ENCODE data around the gene TRIM39.
"Not testable (repeated sequence)": the region's sequence is repeated elsewhere in the genome, so short reads cannot be mapped to it uniquely, and the experiment has no call there.

TRIM39 gene

GRCh38 chr6:30326526-30327231 lies at the start of gene TRIM39:
Gene TRIM39 (plus strand): TSS chr6:30326927. CDS start chr6:30329318, 2,391 bp downstream.
- Mint-ChIP-seq H3K36me3 (ENCODE audit: low read depth) (peaks cover 23% of the 10 kb centered on the region), H3K4me1 (ENCODE audit: low read depth) (peaks cover 39% of the 10 kb centered on the region), H3K9me3 (no peaks in the 10 kb centered on the region), H3K27ac (peak within 1 kb of the TSS; percentile 99), H3K4me3 (peak within 1 kb of the TSS; percentile 94), H3K27me3 (ENCODE audit: low read depth) (no peaks in the 10 kb centered on the region)

DNA sequence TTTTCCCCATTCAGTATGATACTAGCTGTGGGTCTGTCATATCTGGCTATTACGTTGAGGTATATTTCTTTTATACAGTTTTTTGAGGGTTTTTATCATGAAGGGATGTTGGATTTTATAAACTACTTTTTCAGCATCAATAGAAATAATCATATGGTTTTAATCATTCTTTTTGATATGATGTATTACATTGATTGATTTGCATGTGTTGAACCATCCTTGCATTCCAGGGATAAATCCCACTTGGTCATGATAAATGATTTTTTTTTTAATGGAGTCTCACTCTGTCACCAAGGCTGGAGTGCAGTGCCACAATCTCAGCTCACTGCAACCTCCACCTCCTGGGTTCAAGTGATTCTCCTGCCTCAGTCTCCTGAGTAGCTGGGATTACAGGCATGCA lies 45.7 kb upstream of the TRIM39 start:
- peaks cover 21% of the 10 kb centered on the region for H3K36me3 Mint-ChIP-seq (ENCODE audit: low read depth)
- peaks cover 73% of the 10 kb centered on the region for H3K9me3 Mint-ChIP-seq
- H3K4me3 Mint-ChIP-seq; H3K27ac Mint-ChIP-seq; H3K4me1 Mint-ChIP-seq (ENCODE audit: low read depth); H3K27me3 Mint-ChIP-seq (ENCODE audit: low read depth): not testable (repeated sequence)

DNA sequence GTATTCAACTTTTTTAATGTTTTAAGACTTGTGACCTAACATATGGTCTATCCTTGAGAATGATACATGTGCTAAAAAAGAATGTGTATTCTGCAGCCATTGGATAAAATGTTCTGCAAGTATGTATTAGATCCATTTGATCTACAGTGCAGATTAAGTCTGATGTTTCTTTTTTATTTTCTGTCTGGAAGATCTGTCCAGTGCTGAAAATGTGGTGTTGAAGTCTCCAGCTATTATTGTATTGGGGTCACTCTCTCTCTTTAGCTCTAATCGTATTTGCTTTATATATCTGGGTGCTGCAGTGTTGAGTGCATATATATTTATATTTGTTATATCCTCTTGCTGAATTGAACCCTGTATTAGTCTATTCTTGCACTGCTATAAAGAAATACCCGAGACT lies 44.2 kb upstream of the TRIM39 start:
- Mint-ChIP-seq H3K4me3 (no peak overlapping the region), H3K27me3 (ENCODE audit: low read depth) (peaks cover 6% of the 10 kb centered on the region), H3K27ac (no peak overlapping the region), H3K9me3 (peaks cover 82% of the 10 kb centered on the region), H3K4me1 (ENCODE audit: low read depth) (no peaks in the 10 kb centered on the region), H3K36me3 (ENCODE audit: low read depth) (peaks cover 24% of the 10 kb centered on the region)

GRCh38 chr6:30283761-30284160 lies 43.0 kb upstream of the TRIM39 start:
- no peak overlapping the region for H3K4me3 Mint-ChIP-seq
- peaks cover 82% of the 10 kb centered on the region for H3K9me3 Mint-ChIP-seq
- H3K27me3 Mint-ChIP-seq (ENCODE audit: low read depth) = no peaks in the 10 kb centered on the region
- no peak overlapping the region for H3K27ac Mint-ChIP-seq
- H3K36me3 Mint-ChIP-seq (ENCODE audit: low read depth) = peaks cover 33% of the 10 kb centered on the region
- H3K4me1 Mint-ChIP-seq (ENCODE audit: low read depth) = no peaks in the 10 kb centered on the region

DNA sequence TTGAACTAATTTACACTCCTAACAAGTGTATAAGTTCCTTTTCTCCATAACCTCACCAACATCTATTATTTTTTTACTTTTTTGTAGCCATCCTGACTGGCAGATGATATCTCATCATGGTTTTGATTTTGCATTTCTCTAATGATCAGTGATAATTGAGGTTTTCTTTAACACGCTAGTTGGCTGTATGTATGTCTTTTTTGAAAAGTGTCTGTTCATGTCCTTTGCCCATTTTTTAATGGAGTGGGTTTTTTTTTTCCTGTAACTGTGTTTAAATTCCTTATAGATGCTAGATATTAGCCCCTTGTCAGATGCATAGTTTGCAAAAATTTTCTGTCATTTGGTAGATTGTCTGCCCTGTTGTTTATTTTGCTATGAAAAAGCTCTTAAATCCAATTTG lies 39.6 kb upstream of the TRIM39 start:
- H3K9me3 Mint-ChIP-seq = peaks cover 72% of the 10 kb centered on the region
- H3K4me3 Mint-ChIP-seq = no peak overlapping the region
- no peaks in the 10 kb centered on the region for H3K4me1 Mint-ChIP-seq (ENCODE audit: low read depth)
- no peaks in the 10 kb centered on the region for H3K27me3 Mint-ChIP-seq (ENCODE audit: low read depth)
- no peak overlapping the region for H3K27ac Mint-ChIP-seq
- H3K36me3 Mint-ChIP-seq (ENCODE audit: low read depth) = peaks cover 53% of the 10 kb centered on the region

DNA sequence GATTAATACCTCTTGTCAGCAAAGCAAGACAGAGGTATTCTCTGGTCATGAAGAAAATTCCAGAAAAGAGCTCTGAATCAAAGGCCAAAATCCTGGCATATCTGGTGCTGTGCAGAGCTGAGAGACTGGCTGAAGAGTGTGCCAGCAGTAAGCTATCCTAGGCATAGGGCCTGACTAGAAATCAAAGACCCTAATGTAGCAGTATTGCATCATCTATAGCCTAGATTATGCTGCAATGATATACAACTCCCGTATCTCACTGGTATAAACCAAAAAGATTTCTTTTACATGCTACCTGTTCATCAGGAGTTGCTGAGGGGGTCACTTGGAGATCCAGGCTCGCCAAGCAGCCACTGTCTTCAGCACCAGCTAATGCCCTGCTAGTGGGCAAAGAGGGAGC lies 30.9 kb upstream of the TRIM39 start:
- Mint-ChIP-seq H3K9me3 (peaks cover 21% of the 10 kb centered on the region), H3K4me1 (ENCODE audit: low read depth) (peaks cover 2% of the 10 kb centered on the region), H3K27ac (no peak overlapping the region), H3K36me3 (ENCODE audit: low read depth) (peaks cover 58% of the 10 kb centered on the region), H3K4me3 (no peak overlapping the region), H3K27me3 (ENCODE audit: low read depth) (no peaks in the 10 kb centered on the region)

GRCh38 chr6:30304002-30304401 lies 22.7 kb upstream of the TRIM39 start:
- H3K36me3 Mint-ChIP-seq (ENCODE audit: low read depth) = peaks cover 69% of the 10 kb centered on the region
- peaks cover 27% of the 10 kb centered on the region for H3K4me1 Mint-ChIP-seq (ENCODE audit: low read depth)
- peaks cover 37% of the 10 kb centered on the region for H3K9me3 Mint-ChIP-seq
- no peak overlapping the region for H3K27ac Mint-ChIP-seq
- H3K4me3 Mint-ChIP-seq = no peak overlapping the region
- no peaks in the 10 kb centered on the region for H3K27me3 Mint-ChIP-seq (ENCODE audit: low read depth)

DNA sequence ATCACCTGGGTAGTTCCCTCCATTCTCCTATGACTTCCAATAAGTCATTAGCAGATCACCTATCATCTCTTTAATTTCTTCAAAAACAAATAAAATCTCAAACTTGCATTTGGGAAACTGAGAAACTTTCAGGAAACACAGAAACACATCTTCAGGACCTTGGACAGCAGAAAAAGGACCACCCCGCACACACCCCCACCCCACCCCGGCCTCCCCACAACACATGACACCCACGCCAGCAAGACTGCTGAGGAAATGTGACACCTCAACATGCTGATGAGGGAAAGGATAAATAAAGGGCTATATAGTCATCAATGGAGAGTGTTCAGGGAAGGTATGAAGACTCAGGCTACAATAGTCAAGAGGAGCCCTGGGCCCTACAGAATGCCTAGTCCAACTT lies 15.6 kb upstream of the TRIM39 start:
- Mint-ChIP-seq H3K27me3 (ENCODE audit: low read depth) (no peaks in the 10 kb centered on the region), H3K9me3 (no peaks in the 10 kb centered on the region), H3K4me3 (no peak overlapping the region), H3K4me1 (ENCODE audit: low read depth) (peaks cover 12% of the 10 kb centered on the region), H3K36me3 (ENCODE audit: low read depth) (peaks cover 44% of the 10 kb centered on the region), H3K27ac (no peak overlapping the region)

DNA sequence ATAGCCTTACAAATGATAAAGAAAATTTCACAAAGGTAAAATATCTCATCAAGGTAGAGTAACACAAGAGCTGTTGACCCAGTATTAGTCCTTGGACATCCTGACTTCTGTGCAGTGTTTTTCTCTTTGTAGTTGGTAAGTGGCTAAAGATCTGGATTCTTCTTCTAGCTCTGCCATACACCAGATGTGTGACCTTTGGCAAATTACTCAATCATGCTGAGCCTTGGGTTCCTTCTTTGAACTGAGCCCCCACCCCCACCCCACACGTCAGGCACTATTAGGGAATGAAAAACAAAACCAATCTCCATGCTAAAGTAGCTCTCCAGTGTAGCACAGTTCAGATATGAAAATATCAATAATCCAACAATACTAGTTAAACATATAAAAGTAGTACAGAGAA lies 15.1 kb upstream of the TRIM39 start:
- H3K36me3 Mint-ChIP-seq (ENCODE audit: low read depth) = peaks cover 48% of the 10 kb centered on the region
- H3K27ac Mint-ChIP-seq = no peak overlapping the region
- no peaks in the 10 kb centered on the region for H3K27me3 Mint-ChIP-seq (ENCODE audit: low read depth)
- no peak overlapping the region for H3K4me3 Mint-ChIP-seq
- no peaks in the 10 kb centered on the region for H3K9me3 Mint-ChIP-seq
- peaks cover 11% of the 10 kb centered on the region for H3K4me1 Mint-ChIP-seq (ENCODE audit: low read depth)

DNA sequence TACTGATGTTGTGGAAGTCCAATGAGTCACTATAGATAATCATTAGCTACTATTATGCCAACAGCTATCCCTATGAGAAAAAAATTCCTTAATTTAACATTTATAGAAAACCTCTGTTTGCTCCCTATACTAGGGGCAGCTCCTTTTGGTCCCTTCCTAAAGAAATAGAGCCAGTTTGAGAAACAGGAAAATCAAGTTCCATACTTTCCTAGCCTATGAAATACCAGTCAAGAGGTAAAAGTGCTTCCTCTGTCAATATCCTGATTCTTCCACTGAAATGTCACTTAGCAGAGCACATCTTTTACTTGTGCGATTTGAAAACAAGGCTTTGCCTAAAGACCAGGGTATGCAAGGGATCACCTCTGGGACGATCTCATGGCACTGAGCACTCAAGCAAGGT lies 14.5 kb upstream of the TRIM39 start:
- Mint-ChIP-seq H3K36me3 (ENCODE audit: low read depth) (peaks cover 46% of the 10 kb centered on the region), H3K4me3 (no peak overlapping the region), H3K27me3 (ENCODE audit: low read depth) (no peaks in the 10 kb centered on the region), H3K4me1 (ENCODE audit: low read depth) (peaks cover 8% of the 10 kb centered on the region), H3K27ac (no peak overlapping the region), H3K9me3 (no peaks in the 10 kb centered on the region)

DNA sequence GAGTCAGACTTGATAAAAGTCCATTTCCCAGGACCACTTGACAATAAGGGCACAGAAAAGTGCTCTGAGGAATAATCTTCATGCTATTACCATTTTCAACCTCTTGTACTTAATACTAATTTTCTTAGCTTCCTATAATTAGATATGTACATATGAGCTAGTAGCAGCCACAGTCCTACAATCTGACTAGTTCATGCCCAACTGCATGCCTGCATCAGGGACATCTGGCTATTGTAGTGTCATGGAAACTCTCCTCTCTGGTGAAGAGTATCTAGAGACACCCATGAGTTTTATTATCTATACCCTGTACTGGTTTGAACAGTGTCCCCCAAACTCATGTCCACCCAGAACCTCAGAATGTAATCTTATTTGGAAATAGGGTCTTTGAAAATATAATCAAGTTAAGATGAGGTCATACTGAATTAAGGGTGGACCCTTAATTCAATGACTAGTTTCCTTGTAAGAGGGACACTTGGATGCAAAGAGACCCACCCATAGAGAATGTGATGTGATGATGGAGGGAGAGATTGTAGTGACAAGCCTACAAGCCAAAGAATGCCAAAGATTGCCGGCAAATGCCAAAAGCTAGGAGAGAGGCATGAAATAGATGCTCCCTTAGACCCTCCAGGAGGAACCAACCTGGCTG lies 13.9 kb upstream of the TRIM39 start:
- no peaks in the 10 kb centered on the region for H3K27me3 Mint-ChIP-seq (ENCODE audit: low read depth)
- peaks cover 13% of the 10 kb centered on the region for H3K4me1 Mint-ChIP-seq (ENCODE audit: low read depth)
- H3K4me3 Mint-ChIP-seq = no peak overlapping the region
- H3K27ac Mint-ChIP-seq = no peak overlapping the region
- peaks cover 46% of the 10 kb centered on the region for H3K36me3 Mint-ChIP-seq (ENCODE audit: low read depth)
- H3K9me3 Mint-ChIP-seq = no peaks in the 10 kb centered on the region

DNA sequence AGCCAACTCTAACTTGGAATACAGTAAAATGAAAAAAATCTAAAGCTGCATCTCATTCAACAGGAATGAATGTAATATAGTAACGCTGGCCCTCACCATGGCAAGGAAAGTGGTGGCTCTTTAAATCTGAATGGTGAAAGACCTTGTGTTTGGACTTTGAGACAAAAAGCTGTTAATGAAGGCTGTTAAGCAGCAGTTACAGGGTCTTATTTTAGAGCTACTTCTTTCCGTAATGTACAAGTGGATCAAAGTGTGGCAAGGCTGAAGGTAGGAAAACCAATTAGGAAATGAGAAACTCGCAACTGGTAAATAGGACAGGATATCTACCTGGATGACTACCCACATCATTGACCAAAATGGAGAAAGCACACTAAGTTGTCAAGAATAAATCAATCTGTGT lies 11.6 kb upstream of the TRIM39 start:
- peaks cover 25% of the 10 kb centered on the region for H3K4me1 Mint-ChIP-seq (ENCODE audit: low read depth)
- no peak overlapping the region for H3K4me3 Mint-ChIP-seq
- H3K27ac Mint-ChIP-seq = no peak overlapping the region
- no peaks in the 10 kb centered on the region for H3K9me3 Mint-ChIP-seq
- peaks cover 38% of the 10 kb centered on the region for H3K36me3 Mint-ChIP-seq (ENCODE audit: low read depth)
- H3K27me3 Mint-ChIP-seq (ENCODE audit: low read depth) = no peaks in the 10 kb centered on the region

DNA sequence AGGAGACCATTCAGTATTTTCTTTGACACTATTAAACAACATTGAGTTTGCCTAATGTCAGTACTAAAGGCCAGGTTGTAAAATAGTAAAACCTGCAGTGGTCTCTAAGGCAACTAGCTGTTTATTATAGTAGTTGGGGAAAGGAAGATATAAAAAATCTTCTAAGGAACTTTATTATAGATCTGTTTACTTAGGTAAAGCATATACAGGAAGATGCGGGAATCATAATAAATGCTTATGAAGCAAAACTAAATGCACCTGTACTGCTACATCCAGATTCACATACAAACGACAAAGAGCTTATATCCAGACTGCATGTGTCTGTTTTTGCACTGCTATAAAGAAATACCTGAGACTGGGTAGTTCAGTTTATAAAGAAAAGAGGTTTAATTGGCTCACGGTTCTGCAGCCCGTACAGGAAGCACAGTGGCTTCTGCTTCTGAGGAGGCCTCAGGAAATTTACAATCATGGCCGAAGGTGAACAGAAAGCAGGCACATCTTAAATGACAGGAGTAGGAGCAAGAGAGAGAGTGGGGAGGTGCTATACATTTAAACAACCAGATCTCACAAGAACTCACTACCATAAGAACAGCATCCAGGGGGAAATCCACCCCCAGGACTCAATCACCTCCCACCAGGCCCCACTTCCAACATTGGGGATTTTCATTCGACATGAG lies 8.7 kb upstream of the TRIM39 start:
- peak overlapping the region; percentile 3 for H3K4me3 Mint-ChIP-seq

GRCh38 chr6:30319146-30319835 lies 7.4 kb upstream of the TRIM39 start:
- Mint-ChIP-seq H3K27me3 (ENCODE audit: low read depth) (no peaks in the 10 kb centered on the region), H3K4me3 (no peak overlapping the region), H3K27ac (no peak overlapping the region), H3K9me3 (no peaks in the 10 kb centered on the region), H3K4me1 (ENCODE audit: low read depth) (peaks cover 44% of the 10 kb centered on the region), H3K36me3 (ENCODE audit: low read depth) (peaks cover 22% of the 10 kb centered on the region)

More for the DNA sequence above, 8.7 kb upstream of the TRIM39 start:
- Mint-ChIP-seq H3K27ac (peak overlapping the region; percentile 23), H3K27me3 (ENCODE audit: low read depth) (no peaks in the 10 kb centered on the region), H3K4me1 (ENCODE audit: low read depth) (peaks cover 38% of the 10 kb centered on the region), H3K36me3 (ENCODE audit: low read depth) (peaks cover 31% of the 10 kb centered on the region), H3K9me3 (no peaks in the 10 kb centered on the region)
